ENCODE measurements around the gene UBAP2L.
"Not testable (repeated sequence)": the region's sequence is repeated elsewhere in the genome, so short reads cannot be mapped to it uniquely, and the experiment has no call there.

UBAP2L gene

GRCh38 chr1:154307670-154308270 lies 87.0 kb downstream of the UBAP2L start:
- not testable (repeated sequence) for DNase-seq (ENCODE audit: low read depth in 2 of 2)

- DNase-seq (ENCODE audit: low read depth in 2 of 2), result not testable (repeated sequence)
Measured at GRCh38 chr1:154309136-154309535, 88.4 kb downstream of the UBAP2L start.

GRCh38 chr1:154312229-154313065 lies 91.7 kb downstream of the UBAP2L start:
- not testable (repeated sequence) for DNase-seq (ENCODE audit: low read depth in 2 of 2)

GRCh38 chr1:154313066-154313356 lies 92.3 kb downstream of the UBAP2L start:
- DNase-seq (ENCODE audit: low read depth in 2 of 2), result no peak

GRCh38 chr1:154314226-154314625 lies 93.5 kb downstream of the UBAP2L start:
- DNase-seq (ENCODE audit: low read depth in 2 of 2), result not testable (repeated sequence)

- no peak for DNase-seq (ENCODE audit: low read depth in 2 of 2)
Measured at GRCh38 chr1:154316704-154317103, 95.9 kb downstream of the UBAP2L start.

GRCh38 chr1:154318386-154318785 lies 97.6 kb downstream of the UBAP2L start:
- DNase-seq (ENCODE audit: low read depth in 2 of 2), result no peak
